Measurements from ENCODE around the gene NREP. TPM values are rescaled to one million over a fixed set of nuclear protein-coding genes. Genes with fewer than 3 reads are reported as not detected.
"Not testable (repeated sequence)": the region's sequence is repeated elsewhere in the genome, so short reads cannot be mapped to it uniquely, and the experiment has no call there.

NREP gene
- total RNA-seq, 1 experiment from 2014 or later, result 2.3 TPM

- ChIA-PET CTCF (no interaction called here), POLR2A (no interaction called here)
- H3K27me3 ChIP-seq (replicated peaks; ENCODE audit: control insufficient read depth, insufficient read depth, low read length), result no peaks in the 10 kb centered on the region
- Mint-ChIP-seq H3K36me3 (ENCODE audit: insufficient read depth, unreplicated experiment) (no peaks in the 10 kb centered on the region), H3K27ac (ENCODE audit: unreplicated experiment) (no peak overlapping the region), H3K4me1 (ENCODE audit: low read depth, unreplicated experiment) (no peaks in the 10 kb centered on the region), H3K9me3 (ENCODE audit: unreplicated experiment) (peaks cover 9% of the 10 kb centered on the region), H3K27me3 (ENCODE audit: insufficient read depth, unreplicated experiment) (peaks cover 3% of the 10 kb centered on the region), H3K4me3 (ENCODE audit: unreplicated experiment) (no peak overlapping the region)
- no peak for DNase-seq
- no peak overlapping the region for H3K4me3 ChIP-seq (ENCODE audit: low read depth, low read length)
- intact Hi-C loops (cut with micrococcal nuclease; ENCODE audit: unreplicated experiment), result no loop called here
- TF ChIP-seq CTCF (IDR thresholded peaks at IDR 0.05; ENCODE audit: insufficient read depth in 1 of 2, low read depth in 1 of 2, low read length in 1 of 2, severe bottlenecking in 1 of 2, unreplicated experiment in 1 of 2), result no peak
- no TSS peak for BruUV-seq (replicated peaks)
- H3K4me1 ChIP-seq, result no peaks in the 10 kb centered on the region
- no peaks in the 10 kb centered on the region for H3K9me3 ChIP-seq
- H3K36me3 ChIP-seq (ENCODE audit: control insufficient read depth, insufficient read depth, low read length), result no peaks in the 10 kb centered on the region
Observed at GRCh38 chr5:111720333-111720890, 36.6 kb downstream of the NREP start.

DNA sequence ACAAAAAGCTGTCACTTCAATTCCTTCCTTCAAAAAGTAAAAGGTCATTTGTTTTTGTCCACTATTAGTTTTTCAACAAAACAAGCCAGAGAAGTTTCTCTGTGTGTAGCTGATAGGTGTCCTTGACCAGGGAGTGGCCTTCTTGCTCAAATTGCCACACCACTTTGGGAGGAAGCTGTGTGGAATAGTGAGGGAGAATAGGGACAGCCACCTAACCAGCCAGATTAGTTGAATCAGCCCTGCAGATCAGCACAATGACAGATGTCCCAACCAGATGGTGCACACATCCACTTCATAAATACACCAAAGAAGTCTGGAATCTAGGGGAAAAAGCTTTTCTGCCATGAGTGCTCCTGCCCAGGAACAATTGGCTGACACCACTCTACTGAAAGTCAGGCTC lies 37.2 kb downstream of the NREP start:
- Mint-ChIP-seq H3K4me3 (ENCODE audit: unreplicated experiment) (no peak overlapping the region), H3K9me3 (ENCODE audit: unreplicated experiment) (peaks cover 15% of the 10 kb centered on the region), H3K27me3 (ENCODE audit: insufficient read depth, unreplicated experiment) (peaks cover 7% of the 10 kb centered on the region), H3K4me1 (ENCODE audit: low read depth, unreplicated experiment) (no peaks in the 10 kb centered on the region), H3K36me3 (ENCODE audit: insufficient read depth, unreplicated experiment) (no peaks in the 10 kb centered on the region), H3K27ac (ENCODE audit: unreplicated experiment) (no peak overlapping the region)
- intact Hi-C loops (cut with micrococcal nuclease; ENCODE audit: unreplicated experiment), result no loop called here
- no peak for TF ChIP-seq CTCF (IDR thresholded peaks at IDR 0.05; ENCODE audit: insufficient read depth in 1 of 2, low read depth in 1 of 2, low read length in 1 of 2, severe bottlenecking in 1 of 2, unreplicated experiment in 1 of 2)
- DNase-seq, result no peak
- Histone ChIP-seq H3K36me3 (ENCODE audit: control insufficient read depth, insufficient read depth, low read length) (no peaks in the 10 kb centered on the region), H3K4me3 (ENCODE audit: low read depth, low read length) (no peak overlapping the region), H3K4me1 (no peaks in the 10 kb centered on the region), H3K9me3 (no peaks in the 10 kb centered on the region), H3K27me3 (replicated peaks; ENCODE audit: control insufficient read depth, insufficient read depth, low read length) (no peaks in the 10 kb centered on the region)
- ChIA-PET POLR2A (no interaction called here), CTCF (no interaction called here)
- no TSS peak for BruUV-seq (replicated peaks)

- H3K27me3 Mint-ChIP-seq (ENCODE audit: insufficient read depth, unreplicated experiment); H3K9me3 ChIP-seq; CTCF ChIA-PET; H3K4me3 Mint-ChIP-seq (ENCODE audit: unreplicated experiment); H3K4me3 ChIP-seq (ENCODE audit: low read depth, low read length); H3K27ac Mint-ChIP-seq (ENCODE audit: unreplicated experiment); H3K36me3 Mint-ChIP-seq (ENCODE audit: insufficient read depth, unreplicated experiment); BruUV-seq (replicated peaks); POLR2A ChIA-PET; H3K4me1 ChIP-seq; H3K4me1 Mint-ChIP-seq (ENCODE audit: low read depth, unreplicated experiment); intact Hi-C loops (cut with micrococcal nuclease; ENCODE audit: unreplicated experiment); H3K36me3 ChIP-seq (ENCODE audit: control insufficient read depth, insufficient read depth, low read length); DNase-seq; H3K27me3 ChIP-seq (replicated peaks; ENCODE audit: control insufficient read depth, insufficient read depth, low read length): not testable (repeated sequence)
- peaks cover 23% of the 10 kb centered on the region for H3K9me3 Mint-ChIP-seq (ENCODE audit: unreplicated experiment)
Observed at GRCh38 chr5:111716789-111717188, 40.2 kb downstream of the NREP start.

DNA sequence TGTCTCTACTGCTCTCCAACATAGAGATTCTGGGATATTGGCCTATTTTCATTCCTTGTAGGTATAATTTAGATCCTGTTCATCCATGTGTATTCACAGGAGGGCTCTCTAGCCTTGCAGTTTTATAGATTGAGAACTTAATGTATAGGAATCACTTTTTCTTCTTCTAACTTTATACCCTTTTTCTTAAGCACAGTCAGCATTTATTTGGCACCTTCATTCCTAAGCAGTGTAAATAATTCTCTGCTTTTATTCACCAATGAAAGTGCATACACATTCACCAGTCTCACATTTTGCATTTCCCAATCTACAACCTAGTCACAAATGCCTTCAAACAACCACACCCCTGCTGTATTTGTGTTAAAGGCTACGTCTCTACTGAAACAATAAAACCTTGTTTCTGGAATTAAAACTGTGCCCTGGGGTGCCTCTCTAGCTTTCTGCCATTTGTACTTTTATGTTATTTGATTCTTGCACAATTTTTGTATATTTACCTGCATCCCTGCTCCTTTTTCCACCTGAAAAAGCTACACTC lies 49.3 kb downstream of the NREP start:
- no peak for TF ChIP-seq CTCF (IDR thresholded peaks at IDR 0.05; ENCODE audit: insufficient read depth in 1 of 2, low read depth in 1 of 2, low read length in 1 of 2, severe bottlenecking in 1 of 2, unreplicated experiment in 1 of 2)
- Mint-ChIP-seq H3K4me1 (ENCODE audit: low read depth, unreplicated experiment) (no peaks in the 10 kb centered on the region), H3K4me3 (ENCODE audit: unreplicated experiment) (no peak overlapping the region), H3K36me3 (ENCODE audit: insufficient read depth, unreplicated experiment) (no peaks in the 10 kb centered on the region), H3K9me3 (ENCODE audit: unreplicated experiment) (no peaks in the 10 kb centered on the region), H3K27me3 (ENCODE audit: insufficient read depth, unreplicated experiment) (peaks cover 3% of the 10 kb centered on the region), H3K27ac (ENCODE audit: unreplicated experiment) (no peak overlapping the region)
- no peaks in the 10 kb centered on the region for H3K4me1 ChIP-seq
- H3K36me3 ChIP-seq (ENCODE audit: control insufficient read depth, insufficient read depth, low read length), result no peaks in the 10 kb centered on the region
- ChIA-PET CTCF (no interaction called here), POLR2A (no interaction called here)
- H3K9me3 ChIP-seq, result no peaks in the 10 kb centered on the region
- no peak for DNase-seq
- intact Hi-C loops (cut with micrococcal nuclease; ENCODE audit: unreplicated experiment), result no loop called here
- no peak overlapping the region for H3K4me3 ChIP-seq (ENCODE audit: low read depth, low read length)
- no TSS peak for BruUV-seq (replicated peaks)
- H3K27me3 ChIP-seq (replicated peaks; ENCODE audit: control insufficient read depth, insufficient read depth, low read length), result no peaks in the 10 kb centered on the region

Measured in Caco-2 (cell line).